ENCODE measurements around the gene MIA.
"Not testable (repeated sequence)": the region's sequence is repeated elsewhere in the genome, so short reads cannot be mapped to it uniquely, and the experiment has no call there.

The MIA gene

GRCh38 chr19:40804783-40805242 is 29.5 kb downstream of the MIA start:
- DNase-seq = no peak

- no peak for DNase-seq
Observed at GRCh38 chr19:40805258-40805868, 30.0 kb downstream of the MIA start.

GRCh38 chr19:40806423-40807146 is 31.3 kb downstream of the MIA start:
- peak; percentile 75 for DNase-seq

GRCh38 chr19:40807147-40808020 is 32.1 kb downstream of the MIA start:
- no peak for DNase-seq

GRCh38 chr19:40808021-40808325 is 32.7 kb downstream of the MIA start:
- no peak for DNase-seq

GRCh38 chr19:40808497-40808896 is 33.2 kb downstream of the MIA start:
- no peak for DNase-seq

- no peak for DNase-seq
Observed at GRCh38 chr19:40809358-40810086, 34.2 kb downstream of the MIA start.

GRCh38 chr19:40810160-40810559 is 34.8 kb downstream of the MIA start:
- no peak for DNase-seq

GRCh38 chr19:40810649-40811408 is 35.5 kb downstream of the MIA start:
- peak; percentile 69 for DNase-seq

GRCh38 chr19:40811478-40812341 is 36.4 kb downstream of the MIA start:
- no peak for DNase-seq

- not testable (repeated sequence) for DNase-seq
Observed at GRCh38 chr19:40812571-40812970, 37.2 kb downstream of the MIA start.

GRCh38 chr19:40813182-40813581 is 37.9 kb downstream of the MIA start:
- DNase-seq = no peak

- DNase-seq = no peak
Observed at GRCh38 chr19:40815223-40815622, 39.9 kb downstream of the MIA start.

GRCh38 chr19:40818480-40819399 is 43.4 kb downstream of the MIA start:
- DNase-seq = peak; percentile 62

GRCh38 chr19:40819479-40820234 is 44.3 kb downstream of the MIA start:
- DNase-seq = peak; percentile 68

- no peak for DNase-seq
Observed at GRCh38 chr19:40822161-40822560, 46.8 kb downstream of the MIA start.

- DNase-seq = not testable (repeated sequence)
Observed at GRCh38 chr19:40822704-40823553, 47.6 kb downstream of the MIA start.

GRCh38 chr19:40824916-40825315 is 49.6 kb downstream of the MIA start:
- DNase-seq = not testable (repeated sequence)
